Suprapubic skin (tissue), 3 donors: ENCODE data around the gene TMCO2.

Source experiments
- POLR2A ChIP-seq, 2 donors: fragments of 450-650 bp; IDR thresholded peaks; one replicate each; pipeline ENCODE4 v1.6.1; 2017; ENCODE audit warnings: antibody characterized with exemption in 2 of 2, mild to moderate bottlenecking in 2 of 2, moderate library complexity in 2 of 2
- TF ChIP-seq, protein P1 (sequence below), 2 donors: fragments of 200-600 bp in 1 of 2; fragments of 450-650 bp in 1 of 2; sonication (generic) in 1 of 2; IDR thresholded peaks; one replicate each; pipeline ENCODE4 v1.5.1; 2016 to 2019; ENCODE audit warnings: antibody characterized with exemption in 2 of 2, mild to moderate bottlenecking in 1 of 2, moderate library complexity in 1 of 2

DNA sequence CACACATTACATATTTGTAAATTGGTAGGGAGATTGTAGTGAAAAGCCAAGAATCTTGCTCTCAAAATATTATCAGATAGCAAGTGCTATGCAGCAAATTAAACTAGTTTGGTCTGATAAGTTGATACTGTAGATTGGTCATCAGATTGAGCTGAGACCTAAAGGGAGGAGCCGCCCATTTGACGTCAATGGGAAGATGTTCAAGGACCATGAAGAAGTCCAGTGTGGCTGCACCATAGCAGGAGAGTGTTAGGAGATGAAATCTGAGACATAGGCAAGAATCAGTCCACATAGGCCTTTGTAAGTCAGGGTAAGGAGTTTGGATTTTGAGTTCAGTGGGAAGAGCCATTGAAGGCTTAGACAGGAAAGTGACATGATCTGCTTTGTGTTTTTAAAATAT is 26.6 kb downstream of the TMCO2 start:
- TF ChIP-seq POLR2A (IDR thresholded peaks at IDR 0.05): no peak
- TF ChIP-seq, protein P1, sequence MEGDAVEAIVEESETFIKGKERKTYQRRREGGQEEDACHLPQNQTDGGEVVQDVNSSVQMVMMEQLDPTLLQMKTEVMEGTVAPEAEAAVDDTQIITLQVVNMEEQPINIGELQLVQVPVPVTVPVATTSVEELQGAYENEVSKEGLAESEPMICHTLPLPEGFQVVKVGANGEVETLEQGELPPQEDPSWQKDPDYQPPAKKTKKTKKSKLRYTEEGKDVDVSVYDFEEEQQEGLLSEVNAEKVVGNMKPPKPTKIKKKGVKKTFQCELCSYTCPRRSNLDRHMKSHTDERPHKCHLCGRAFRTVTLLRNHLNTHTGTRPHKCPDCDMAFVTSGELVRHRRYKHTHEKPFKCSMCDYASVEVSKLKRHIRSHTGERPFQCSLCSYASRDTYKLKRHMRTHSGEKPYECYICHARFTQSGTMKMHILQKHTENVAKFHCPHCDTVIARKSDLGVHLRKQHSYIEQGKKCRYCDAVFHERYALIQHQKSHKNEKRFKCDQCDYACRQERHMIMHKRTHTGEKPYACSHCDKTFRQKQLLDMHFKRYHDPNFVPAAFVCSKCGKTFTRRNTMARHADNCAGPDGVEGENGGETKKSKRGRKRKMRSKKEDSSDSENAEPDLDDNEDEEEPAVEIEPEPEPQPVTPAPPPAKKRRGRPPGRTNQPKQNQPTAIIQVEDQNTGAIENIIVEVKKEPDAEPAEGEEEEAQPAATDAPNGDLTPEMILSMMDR (IDR thresholded peaks at IDR 0.05): no peak
